Fibroblast of peridontal ligament (primary cell): ENCODE data around the gene FSIP1.

ENCODE experiments used
- DNase-seq: peaks from one replicate; pipeline ENCODE4 v3.0.0-alpha.2; 2010; ENCODE audit errors: extremely low read depth

FSIP1 gene

GRCh38 chr15:39756806-39757522 is 25.7 kb downstream of the FSIP1 start:
- DNase-seq: peak; percentile 90

- peak; percentile 74 for DNase-seq
Observed at GRCh38 chr15:39752991-39753390, 29.6 kb downstream of the FSIP1 start.

GRCh38 chr15:39752246-39752645 is 30.4 kb downstream of the FSIP1 start:
- DNase-seq: no peak

GRCh38 chr15:39748276-39748675 is 34.4 kb downstream of the FSIP1 start:
- DNase-seq: peak; percentile 26

GRCh38 chr15:39747326-39747725 is 35.3 kb downstream of the FSIP1 start:
- peak; percentile 84 for DNase-seq

- DNase-seq: no peak
Observed at GRCh38 chr15:39746714-39747276, 35.8 kb downstream of the FSIP1 start.

- DNase-seq: peak; percentile 60
Observed at GRCh38 chr15:39746176-39746575, 36.5 kb downstream of the FSIP1 start.

- no peak for DNase-seq
Observed at GRCh38 chr15:39745415-39745814, 37.2 kb downstream of the FSIP1 start.

- DNase-seq: no peak
Observed at GRCh38 chr15:39744334-39745103, 38.1 kb downstream of the FSIP1 start.

GRCh38 chr15:39743611-39744010 is 39.0 kb downstream of the FSIP1 start:
- no peak for DNase-seq

GRCh38 chr15:39741258-39741657 is 41.4 kb downstream of the FSIP1 start:
- peak; percentile 86 for DNase-seq

- no peak for DNase-seq
Observed at GRCh38 chr15:39738998-39739397, 43.6 kb downstream of the FSIP1 start.

- DNase-seq: no peak
Observed at GRCh38 chr15:39737196-39737550, 45.5 kb downstream of the FSIP1 start.

GRCh38 chr15:39736412-39737195 is 46.0 kb downstream of the FSIP1 start:
- no peak for DNase-seq

GRCh38 chr15:39735120-39735717 is 47.4 kb downstream of the FSIP1 start:
- no peak for DNase-seq

- DNase-seq: no peak
Observed at GRCh38 chr15:39731266-39731665, 51.4 kb downstream of the FSIP1 start.

GRCh38 chr15:39730552-39730951 is 52.1 kb downstream of the FSIP1 start:
- DNase-seq: no peak

GRCh38 chr15:39729500-39729899 is 53.1 kb downstream of the FSIP1 start:
- DNase-seq: no peak

- no peak for DNase-seq
Observed at GRCh38 chr15:39728845-39729244, 53.8 kb downstream of the FSIP1 start.

GRCh38 chr15:39721893-39722292 is 60.7 kb downstream of the FSIP1 start:
- no peak for DNase-seq
